PC-9 (cell line): Measurements from ENCODE around the gene NANOS1. TPM values are rescaled to one million over a fixed set of nuclear protein-coding genes. Genes with fewer than 3 reads are reported as not detected.
A peak's percentile ranks its signal among the peaks of the same experiment; 100 is the strongest.

ENCODE experiments used
- BruUV-seq: library from RNA; stranded (reverse); fragments of 400-500 nt; replicated peaks from 2 replicates; lab custom pipeline; 2021; lab: Mats Ljungman, UMichigan
- CTCF ChIA-PET: fragments of 300-600 bp; sonication (Branson Sonifier 250); formaldehyde crosslinking; loops from one replicate; lab custom pipeline; 2022; ENCODE audit warnings: antibody characterized with exemption; lab: Charles Lee
- POLR2A ChIA-PET: fragments of 300-600 bp; sonication (Branson Sonifier 250); formaldehyde crosslinking; loops from one replicate; lab custom pipeline; 2022; ENCODE audit warnings: antibody characterized with exemption; ENCODE audit not compliant: unreplicated experiment; lab: Charles Lee
- DNase-seq, 2 experiments: peaks; one replicate each; pipeline versions ENCODE4 v3.0.0 to v3.0.0-alpha.2; 2015 to 2022; ENCODE audit warnings: mixed read lengths in 1 of 2
- H2AFZ ChIP-seq: fragments of 200-600 bp; sonication (generic); 2 replicates; pipeline ENCODE4 v1.8.1; 2017; ENCODE audit warnings: antibody characterized with exemption
- H3F3A ChIP-seq: fragments of 200-600 bp; sonication (generic); 2 replicates; pipeline ENCODE4 v1.8.1; 2017; ENCODE audit warnings: antibody characterized with exemption, mild to moderate bottlenecking, low read depth; ENCODE audit not compliant: insufficient read depth
- H3K27ac ChIP-seq: fragments of 200-600 bp; sonication (generic); 2 replicates; pipeline ENCODE4 v1.6.1; 2016; ENCODE audit warnings: mixed run types
- H3K27me3 ChIP-seq: fragments of 200-600 bp; sonication (generic); 2 replicates; pipeline ENCODE4 v1.6.1; 2016; ENCODE audit warnings: low read depth, mixed run types; ENCODE audit not compliant: insufficient read depth
- H3K36me3 ChIP-seq: fragments of 200-600 bp; sonication (generic); 2 replicates; pipeline ENCODE4 v1.6.1; 2016; ENCODE audit warnings: low read depth, mixed run types
- H3K4me1 ChIP-seq: fragments of 200-600 bp; sonication (generic); replicated peaks from 2 replicates; pipeline ENCODE4 v1.6.1; 2016; ENCODE audit warnings: mixed run types; ENCODE audit not compliant: insufficient read depth
- H3K4me2 ChIP-seq: fragments of 200-600 bp; sonication (generic); 2 replicates; pipeline ENCODE4 v1.6.1; 2017; ENCODE audit warnings: mixed run types
- H3K4me3 ChIP-seq: fragments of 200-600 bp; sonication (generic); 2 replicates; pipeline ENCODE4 v1.6.1; 2016; ENCODE audit warnings: mixed run types
- H3K79me2 ChIP-seq: fragments of 200-600 bp; sonication (generic); 2 replicates; pipeline ENCODE4 v1.6.1; 2017; ENCODE audit warnings: low read depth, mixed run types
- H3K9me2 ChIP-seq: fragments of 200-600 bp; sonication (generic); 2 replicates; pipeline ENCODE4 v1.8.1; 2017; ENCODE audit warnings: mild to moderate bottlenecking; ENCODE audit not compliant: insufficient read depth
- H3K9me3 ChIP-seq: fragments of 200-600 bp; sonication (generic); 2 replicates; pipeline ENCODE4 v1.8.1; 2016; ENCODE audit warnings: low read depth; ENCODE audit not compliant: insufficient read depth
- H4K20me1 ChIP-seq: fragments of 200-600 bp; sonication (generic); 2 replicates; pipeline ENCODE4 v1.8.1; 2017; ENCODE audit not compliant: insufficient read depth
- CTCF ChIP-seq: fragments of 200-600 bp; sonication (generic); conservative IDR thresholded peaks from 2 replicates; pipeline ENCODE4 v1.6.1; 2017; ENCODE audit warnings: mixed run types, antibody characterized with exemption, mild to moderate bottlenecking, moderate library complexity
- EZH2 ChIP-seq: fragments of 200-600 bp; sonication (generic); IDR thresholded peaks from 2 replicates; pipeline ENCODE4 v1.8.0; 2017; ENCODE audit warnings: antibody characterized with exemption, low read depth
- intact Hi-C: fragments of 100-400 bp; cut with micrococcal nuclease; formaldehyde crosslinking; loops from one replicate; pipeline ENCODE4 v1.10.0; 2022; ENCODE audit not compliant: unreplicated experiment
- total RNA-seq: library from RNA; stranded (reverse); gene quantifications from 2 replicates; pipeline ENCODE4 v1.2.3, GENCODE V29; 2021

NANOS1 gene
- total RNA-seq, 1 experiment from 2014 or later = 7.2 TPM

GRCh38 chr10:119078422-119079179 is 49.1 kb downstream of the NANOS1 start:
- Histone ChIP-seq H3K9me2 (no peaks in the 10 kb centered on the region), H3K4me3 (peak overlapping the region; percentile 84), H3F3A (peaks cover 13% of the 10 kb centered on the region), H3K4me1 (peaks cover 10% of the 10 kb centered on the region), H3K36me3 (0 out of 2 replicates have a peak, but pooled peaks cover 8% of the 10 kb centered on the region), H2AFZ (no peak overlapping the region), H3K79me2 (peaks cover 71% of the 10 kb centered on the region), H3K9me3 (no peaks in the 10 kb centered on the region), H3K27ac (peak overlapping the region; percentile 19; the same call in 1 of the 2 replicates), H3K27me3 (no peaks in the 10 kb centered on the region), H3K4me2 (peak overlapping the region; percentile 81), H4K20me1 (peaks cover 57% of the 10 kb centered on the region)
- CTCF ChIA-PET = interaction anchor here (0.5 kb wide), 1 partner anchor 31 kb away, joined by 3 read pairs; no protein-coding TSS in a partner anchor
- POLR2A ChIA-PET = interaction anchor here (0.5 kb wide), 1 partner anchor 119 kb away, joined by 9 read pairs; no protein-coding TSS in a partner anchor
- no TSS peak for BruUV-seq
- TF ChIP-seq CTCF (no peak), EZH2 (no peak)
- DNase-seq = no peak
- intact Hi-C loops = loop anchor here (5.0 kb wide), 1 partner anchor 34 kb away; no protein-coding TSS in a partner anchor

GRCh38 chr10:119079599-119080520 is 50.3 kb downstream of the NANOS1 start:
- no peak for TF ChIP-seq EZH2
- TF ChIP-seq CTCF = no peak
- H3K9me2 ChIP-seq = no peaks in the 10 kb centered on the region
- peak; percentile 40 to 48 for DNase-seq
- CTCF ChIA-PET = no interaction called here
- peaks cover 13% of the 10 kb centered on the region for H3F3A ChIP-seq
- H2AFZ ChIP-seq = peak overlapping the region; percentile 60; the same call in 1 of the 2 replicates
- peaks cover 10% of the 10 kb centered on the region for H3K4me1 ChIP-seq
- H4K20me1 ChIP-seq = peaks cover 45% of the 10 kb centered on the region
- peaks cover 60% of the 10 kb centered on the region for H3K79me2 ChIP-seq
- no peaks in the 10 kb centered on the region for H3K27me3 ChIP-seq
- no peaks in the 10 kb centered on the region for H3K9me3 ChIP-seq
- H3K36me3 ChIP-seq = 0 out of 2 replicates have a peak, but pooled peaks cover 4% of the 10 kb centered on the region
- H3K4me3 ChIP-seq = peak overlapping the region; percentile 84
- TSS peak; percentile 40 for BruUV-seq
- peak overlapping the region; percentile 78 for H3K27ac ChIP-seq
- POLR2A ChIA-PET = interaction anchor here (0.6 kb wide), 2 partner anchors 74 to 129 kb away, joined by 3 to 15 read pairs; no protein-coding TSS in a partner anchor
- peak overlapping the region; percentile 81 for H3K4me2 ChIP-seq
- intact Hi-C loops = loop anchor here (2.0 to 5.0 kb wide), 2 partner anchors 21 to 32 kb away; no protein-coding TSS in a partner anchor
